ENCODE measurements around the gene JPH3.

The JPH3 gene

GRCh38 chr16:87602821-87603683 lies 744 bp downstream of the JPH3 start:
- DNase-seq: peak; percentile 72

- DNase-seq: no peak
Observed at GRCh38 chr16:87603684-87604633, 1.7 kb downstream of the JPH3 start.

- DNase-seq: no peak
Observed at GRCh38 chr16:87604634-87605111, 2.4 kb downstream of the JPH3 start.

- DNase-seq: no peak
Observed at GRCh38 chr16:87607223-87607622, 4.9 kb downstream of the JPH3 start.

- no peak for DNase-seq
Observed at GRCh38 chr16:87607871-87608270, 5.6 kb downstream of the JPH3 start.

- peak; percentile 91 for DNase-seq
Observed at GRCh38 chr16:87608400-87608985, 6.2 kb downstream of the JPH3 start.

GRCh38 chr16:87610026-87610425 lies 7.7 kb downstream of the JPH3 start:
- DNase-seq: no peak

GRCh38 chr16:87611456-87611855 lies 9.1 kb downstream of the JPH3 start:
- no peak for DNase-seq

- no peak for DNase-seq
Observed at GRCh38 chr16:87613961-87614360, 11.7 kb downstream of the JPH3 start.

- DNase-seq: no peak
Observed at GRCh38 chr16:87615621-87616041, 13.3 kb downstream of the JPH3 start.

GRCh38 chr16:87616556-87616955 lies 14.2 kb downstream of the JPH3 start:
- no peak for DNase-seq

- DNase-seq: no peak
Observed at GRCh38 chr16:87618216-87618615, 15.9 kb downstream of the JPH3 start.

- DNase-seq: no peak
Observed at GRCh38 chr16:87619360-87620200, 17.3 kb downstream of the JPH3 start.

- peak; percentile 71 for DNase-seq
Observed at GRCh38 chr16:87620201-87620495, 17.8 kb downstream of the JPH3 start.

- DNase-seq: no peak
Observed at GRCh38 chr16:87621550-87621829, 19.2 kb downstream of the JPH3 start.

- no peak for DNase-seq
Observed at GRCh38 chr16:87621976-87622713, 19.8 kb downstream of the JPH3 start.

GRCh38 chr16:87622756-87623319 lies 20.5 kb downstream of the JPH3 start:
- no peak for DNase-seq

GRCh38 chr16:87625241-87625797 lies 23.0 kb downstream of the JPH3 start:
- DNase-seq: no peak

- DNase-seq: no peak
Observed at GRCh38 chr16:87626401-87626800, 24.1 kb downstream of the JPH3 start.

GRCh38 chr16:87626905-87627304 lies 24.6 kb downstream of the JPH3 start:
- DNase-seq: no peak

GRCh38 chr16:87627542-87628245 lies 25.4 kb downstream of the JPH3 start:
- no peak for DNase-seq
